SK-MEL-5 (cell line): ENCODE data around the gene EXOC4. TPM values are rescaled to one million over a fixed set of nuclear protein-coding genes. Genes with fewer than 3 reads are reported as not detected.

Experiments used
- DNase-seq: peaks from one replicate; pipeline ENCODE4 v3.0.0-alpha.2; 2016; ENCODE audit warnings: low read depth, low spot score
- in situ Hi-C: cut with HindIII; loops from 2 replicates; pipeline ENCODE4 v1.10.0; 2016; ENCODE audit warnings: low sequenced_read_pairs, high pct_unique_total_duplicates, low pct_unique_long_range_greater_than_20kb
- total RNA-seq: library from RNA; depleted of rRNA; stranded (reverse); fragments of >200 nt; shearing (Covaris generic); gene quantifications from 2 replicates; pipeline ENCODE4 v1.2.3, GENCODE V29; 2014

Gene EXOC4
- total RNA-seq, 1 experiment from 2014 or later = 70.3 TPM

GRCh38 chr7:133672866-133673265, 420.0 kb downstream of the EXOC4 start:
- in situ Hi-C loops = no loop called here
- no peak for DNase-seq

DNA sequence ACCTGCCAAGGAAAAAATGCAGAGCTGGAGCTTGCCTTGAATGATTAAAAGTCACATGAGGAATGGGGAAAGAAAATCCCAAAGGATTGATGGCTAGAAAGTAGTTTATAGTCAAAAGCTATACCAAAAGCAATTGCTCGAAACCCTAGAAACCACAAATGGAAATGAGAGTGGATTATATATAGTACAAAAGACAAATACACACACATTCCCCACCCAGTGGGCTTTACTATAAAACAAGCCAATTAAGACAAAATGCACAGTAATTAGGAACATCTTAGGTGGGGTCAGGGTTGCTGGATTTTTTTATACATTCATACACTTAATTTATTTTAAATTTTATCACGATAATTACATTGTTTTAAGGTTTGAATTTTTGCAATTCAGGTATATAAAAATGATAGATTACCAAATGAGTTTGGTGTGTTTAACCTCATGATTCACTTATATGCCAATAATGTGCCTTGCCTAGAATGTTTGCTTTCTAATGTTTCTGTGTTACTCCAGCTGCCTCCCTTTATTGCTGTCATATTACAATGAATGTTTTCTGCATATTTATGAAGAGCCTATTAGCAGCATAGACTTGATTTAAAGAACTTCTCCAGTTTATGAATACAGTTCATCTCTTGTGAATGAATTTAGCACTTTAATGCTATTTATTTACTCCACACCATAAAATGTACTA, 421.3 kb downstream of the EXOC4 start:
- no peak for DNase-seq
- in situ Hi-C loops = no loop called here

- DNase-seq = no peak
- in situ Hi-C loops = no loop called here
Measured at GRCh38 chr7:133675510-133676218, 422.8 kb downstream of the EXOC4 start.

GRCh38 chr7:133676805-133677370, 424.0 kb downstream of the EXOC4 start:
- in situ Hi-C loops = no loop called here
- DNase-seq = no peak

- in situ Hi-C loops = no loop called here
- DNase-seq = no peak
Measured at GRCh38 chr7:133678137-133678814, 425.4 kb downstream of the EXOC4 start.

DNA sequence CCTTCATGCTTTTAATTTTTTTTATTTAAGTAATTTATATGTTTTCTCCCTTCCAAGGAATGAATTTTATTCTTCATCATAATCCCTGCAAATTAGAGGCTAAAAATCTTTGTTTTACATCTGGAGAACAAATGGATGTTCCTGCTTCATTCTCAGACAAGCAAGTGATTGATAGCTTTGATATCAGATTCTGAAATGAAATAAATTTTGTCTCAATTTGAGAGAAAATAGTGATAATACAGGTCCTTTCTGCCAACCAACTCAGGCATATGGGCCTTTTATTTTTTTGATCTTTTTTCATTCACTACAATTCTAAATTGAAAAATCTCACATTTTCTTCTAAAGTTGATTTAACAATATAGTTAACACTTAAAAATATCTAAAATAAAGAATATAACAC, 427.1 kb downstream of the EXOC4 start:
- no peak for DNase-seq
- in situ Hi-C loops = no loop called here

- no peak for DNase-seq
- in situ Hi-C loops = no loop called here
Measured at GRCh38 chr7:133681529-133681928, 428.7 kb downstream of the EXOC4 start.

DNA sequence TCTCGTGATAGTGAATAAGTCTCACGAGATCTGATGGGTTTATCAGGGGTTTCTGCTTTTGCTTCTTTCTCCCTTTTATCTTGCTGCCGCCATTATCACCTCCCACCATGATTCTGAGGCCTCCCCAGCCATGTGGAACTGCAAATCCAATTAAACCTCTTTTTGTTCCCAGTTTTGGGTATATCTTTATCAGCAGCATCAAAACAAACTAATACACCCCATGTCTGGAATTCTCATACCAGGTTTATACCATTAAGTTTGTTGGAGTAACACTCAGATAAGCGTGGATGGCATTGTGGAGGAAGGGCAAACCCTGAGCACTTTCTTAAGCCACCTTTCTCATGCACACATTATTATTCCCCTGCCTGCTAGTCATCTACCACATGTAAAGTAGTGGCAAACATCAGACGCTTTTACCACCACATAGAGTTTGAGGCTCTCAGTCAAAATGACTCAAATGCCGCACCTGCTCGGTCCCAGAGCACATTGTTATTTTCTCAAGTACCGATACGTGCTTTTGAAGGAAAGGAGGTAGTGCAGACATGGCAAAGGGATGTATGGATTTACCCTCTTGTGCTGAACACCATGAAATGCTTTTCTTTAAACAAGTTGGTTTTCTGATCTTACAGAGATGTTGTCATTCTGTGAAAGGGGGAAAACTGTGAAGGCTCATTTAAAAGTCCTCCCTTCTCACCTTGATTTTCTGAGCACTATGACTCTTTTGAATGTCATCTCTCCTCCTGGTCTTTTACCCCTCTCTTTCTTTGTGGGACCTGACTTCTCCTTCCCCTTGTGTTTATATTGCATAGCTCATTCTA, 429.7 kb downstream of the EXOC4 start:
- no peak for DNase-seq
- in situ Hi-C loops = no loop called here

DNA sequence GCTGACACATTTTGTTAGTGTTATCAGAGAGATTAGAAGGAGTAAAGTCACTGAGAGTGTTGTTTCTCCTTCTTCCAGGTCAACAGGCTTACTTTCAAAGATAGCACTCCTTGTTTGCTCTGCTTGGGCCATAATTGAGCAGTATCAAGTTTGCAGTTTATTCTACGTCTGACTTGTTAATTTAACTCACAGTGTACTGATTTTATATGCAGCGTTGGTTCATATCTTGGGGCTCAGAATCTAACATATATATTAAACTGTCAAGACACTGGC, 430.2 kb downstream of the EXOC4 start:
- in situ Hi-C loops = no loop called here
- no peak for DNase-seq

- in situ Hi-C loops = no loop called here
- DNase-seq = no peak
Measured at GRCh38 chr7:133688483-133689239, 435.8 kb downstream of the EXOC4 start.

DNA sequence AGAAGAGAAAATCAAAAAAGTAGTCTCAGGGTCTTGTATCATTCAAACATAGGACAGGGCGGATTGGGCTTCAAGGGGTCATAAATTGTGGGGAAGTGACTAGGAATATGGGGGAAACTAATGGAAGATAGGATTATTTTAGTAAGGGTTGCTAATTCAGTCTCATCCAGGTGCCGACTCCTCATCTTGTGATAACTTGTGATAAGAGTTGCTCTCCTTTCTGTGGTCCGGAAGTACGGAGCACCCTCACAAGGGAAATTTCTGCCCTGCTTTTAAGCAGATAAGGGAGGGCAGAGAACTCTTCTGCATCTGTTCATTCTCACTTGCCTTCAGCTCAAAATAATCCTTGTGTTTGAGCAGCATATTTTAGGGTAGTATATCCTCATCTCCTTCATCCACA, 437.9 kb downstream of the EXOC4 start:
- DNase-seq = no peak
- in situ Hi-C loops = no loop called here

GRCh38 chr7:133691727-133692610, 439.1 kb downstream of the EXOC4 start:
- in situ Hi-C loops = no loop called here
- no peak for DNase-seq

DNA sequence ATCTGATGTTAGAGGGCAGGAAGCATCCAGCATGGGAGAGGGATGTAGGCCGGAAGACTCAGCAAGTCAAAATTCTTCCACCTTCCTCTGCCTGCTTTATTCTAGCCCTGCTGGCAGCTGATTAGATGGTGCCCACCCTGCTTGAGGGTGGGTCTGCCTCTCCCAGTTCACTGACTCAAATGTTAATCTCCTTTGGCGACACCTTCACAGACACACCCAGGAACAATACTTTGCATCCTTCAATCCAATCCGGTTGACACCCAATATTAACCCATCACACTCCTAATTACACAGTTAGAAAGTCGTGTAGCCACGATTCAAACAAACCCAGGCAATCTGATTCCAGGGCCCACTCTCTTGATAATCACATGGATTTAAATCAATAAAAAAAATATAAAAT, 440.4 kb downstream of the EXOC4 start:
- in situ Hi-C loops = no loop called here
- DNase-seq = no peak

GRCh38 chr7:133696056-133696455, 443.2 kb downstream of the EXOC4 start:
- in situ Hi-C loops = no loop called here
- peak; percentile 10 for DNase-seq

DNA sequence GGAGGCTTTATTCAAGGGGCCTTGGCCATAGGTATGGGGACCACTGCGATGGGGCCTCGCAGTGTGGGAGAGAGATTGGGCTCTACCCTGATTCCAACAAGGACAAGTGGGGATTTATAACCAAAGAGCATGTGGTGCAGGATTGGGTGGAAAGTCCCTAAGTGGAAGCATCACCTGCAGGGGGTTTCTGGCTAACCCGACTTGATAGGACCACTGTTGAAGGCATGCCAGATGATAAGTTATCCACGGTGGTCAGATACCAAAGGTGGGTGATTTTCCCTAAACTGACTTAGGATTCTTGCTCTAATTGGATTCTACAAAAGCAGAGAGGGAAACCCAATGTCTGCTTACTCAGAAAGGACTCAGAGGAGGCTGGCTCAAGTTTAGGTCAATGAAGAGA, 444.7 kb downstream of the EXOC4 start:
- in situ Hi-C loops = no loop called here
- no peak for DNase-seq

GRCh38 chr7:133698127-133698526, 445.2 kb downstream of the EXOC4 start:
- in situ Hi-C loops = no loop called here
- no peak for DNase-seq
